ENCODE measurements around the gene BACH2. TPM values are rescaled to one million over a fixed set of nuclear protein-coding genes. Genes with fewer than 3 reads are reported as not detected.
"Not testable (repeated sequence)": the region's sequence is repeated elsewhere in the genome, so short reads cannot be mapped to it uniquely, and the experiment has no call there.

BACH2 gene
- total RNA-seq, 2 experiments from 2014 or later: 75.1 to 77.9 TPM

- no peaks in the 10 kb centered on the region for H3K27me3 Mint-ChIP-seq (ENCODE audit: low read depth)
- H3K9me3 Mint-ChIP-seq: peaks cover 2% of the 10 kb centered on the region
- H3K4me3 Mint-ChIP-seq: peak overlapping the region; percentile 62
- peaks cover 79% of the 10 kb centered on the region for H3K4me1 Mint-ChIP-seq (ENCODE audit: low read depth)
- CTCF ChIA-PET: interaction anchor here (0.6 to 2.0 kb wide), 13 partner anchors 9 to 354 kb away, joined by 3 to 8 read pairs (median 3); no protein-coding TSS in a partner anchor
- DNase-seq: peak; percentile 88
- H3K36me3 Mint-ChIP-seq (ENCODE audit: low read depth): peaks cover 17% of the 10 kb centered on the region
- H3K27ac Mint-ChIP-seq: peak overlapping the region; percentile 95
- intact Hi-C loops (cut with micrococcal nuclease): loop anchor here (1.0 to 10.0 kb wide), 6 partner anchors 8 to 821 kb away; partner anchors contain the start of genes CASP8AP2 and UBE2J1
These were observed 120.8 kb downstream of the BACH2 start for GRCh38 chr6:90175627-90176538.

- Mint-ChIP-seq H3K27ac (peak overlapping the region; percentile 80), H3K4me1 (ENCODE audit: low read depth) (peaks cover 87% of the 10 kb centered on the region), H3K36me3 (ENCODE audit: low read depth) (peaks cover 23% of the 10 kb centered on the region), H3K27me3 (ENCODE audit: low read depth) (no peaks in the 10 kb centered on the region), H3K4me3 (no peak overlapping the region), H3K9me3 (no peaks in the 10 kb centered on the region)
- intact Hi-C loops (cut with micrococcal nuclease): loop anchor here (1.0 to 10.0 kb wide), 3 partner anchors 16 to 819 kb away; partner anchors contain the start of gene UBE2J1
- no peak for DNase-seq
- CTCF ChIA-PET: interaction anchor here (0.9 to 1.3 kb wide), 3 partner anchors 42 to 234 kb away, joined by 3 to 5 read pairs (median 4); no protein-coding TSS in a partner anchor
These were observed 123.2 kb downstream of the BACH2 start for GRCh38 chr6:90173262-90173925.

GRCh38 chr6:90170601-90171000 lies 126.0 kb downstream of the BACH2 start:
- DNase-seq: no peak
- Mint-ChIP-seq H3K27ac (peak overlapping the region; percentile 63), H3K36me3 (ENCODE audit: low read depth) (peaks cover 39% of the 10 kb centered on the region), H3K4me1 (ENCODE audit: low read depth) (peaks cover 72% of the 10 kb centered on the region), H3K4me3 (no peak overlapping the region), H3K9me3 (no peaks in the 10 kb centered on the region), H3K27me3 (ENCODE audit: low read depth) (no peaks in the 10 kb centered on the region)
- intact Hi-C loops (cut with micrococcal nuclease): loop anchor here (10.0 kb wide), 1 partner anchor 816 kb away; the partner anchor contains the start of gene UBE2J1
- CTCF ChIA-PET: no interaction called here

GRCh38 chr6:90169374-90169773 lies 127.3 kb downstream of the BACH2 start:
- H3K36me3 Mint-ChIP-seq (ENCODE audit: low read depth): peaks cover 42% of the 10 kb centered on the region
- intact Hi-C loops (cut with micrococcal nuclease): no loop called here
- no peaks in the 10 kb centered on the region for H3K27me3 Mint-ChIP-seq (ENCODE audit: low read depth)
- peak overlapping the region; percentile 50 for H3K27ac Mint-ChIP-seq
- peaks cover 73% of the 10 kb centered on the region for H3K4me1 Mint-ChIP-seq (ENCODE audit: low read depth)
- CTCF ChIA-PET: interaction anchor here (0.5 to 1.8 kb wide), 2 partner anchors 13 to 14 kb away, joined by 3 to 4 read pairs; no protein-coding TSS in a partner anchor
- H3K9me3 Mint-ChIP-seq: peaks cover 1% of the 10 kb centered on the region
- H3K4me3 Mint-ChIP-seq: no peak overlapping the region
- no peak for DNase-seq

GRCh38 chr6:90168693-90169131 lies 127.9 kb downstream of the BACH2 start:
- peaks cover 77% of the 10 kb centered on the region for H3K4me1 Mint-ChIP-seq (ENCODE audit: low read depth)
- CTCF ChIA-PET: interaction anchor here (0.5 to 1.8 kb wide), 5 partner anchors 9 to 308 kb away, joined by 3 to 4 read pairs (median 3); no protein-coding TSS in a partner anchor
- peaks cover 1% of the 10 kb centered on the region for H3K9me3 Mint-ChIP-seq
- intact Hi-C loops (cut with micrococcal nuclease): no loop called here
- no peak for DNase-seq
- peaks cover 41% of the 10 kb centered on the region for H3K36me3 Mint-ChIP-seq (ENCODE audit: low read depth)
- H3K4me3 Mint-ChIP-seq: no peak overlapping the region
- H3K27ac Mint-ChIP-seq: peak overlapping the region; percentile 50
- H3K27me3 Mint-ChIP-seq (ENCODE audit: low read depth): no peaks in the 10 kb centered on the region

- H3K9me3 Mint-ChIP-seq: peaks cover 1% of the 10 kb centered on the region
- H3K4me3 Mint-ChIP-seq: no peak overlapping the region
- H3K27ac Mint-ChIP-seq: peak overlapping the region; percentile 30
- intact Hi-C loops (cut with micrococcal nuclease): no loop called here
- no peak for DNase-seq
- peaks cover 39% of the 10 kb centered on the region for H3K36me3 Mint-ChIP-seq (ENCODE audit: low read depth)
- H3K27me3 Mint-ChIP-seq (ENCODE audit: low read depth): no peaks in the 10 kb centered on the region
- CTCF ChIA-PET: interaction anchor here (0.9 to 1.8 kb wide), 3 partner anchors 8 to 12 kb away, joined by 3 to 4 read pairs (median 3); no protein-coding TSS in a partner anchor
- peaks cover 74% of the 10 kb centered on the region for H3K4me1 Mint-ChIP-seq (ENCODE audit: low read depth)
These were observed 128.9 kb downstream of the BACH2 start for GRCh38 chr6:90167514-90168379.

- H3K27me3 Mint-ChIP-seq (ENCODE audit: low read depth); DNase-seq; CTCF ChIA-PET; H3K27ac Mint-ChIP-seq; intact Hi-C loops (cut with micrococcal nuclease); H3K9me3 Mint-ChIP-seq; H3K4me3 Mint-ChIP-seq: not testable (repeated sequence)
- Mint-ChIP-seq H3K36me3 (ENCODE audit: low read depth) (peaks cover 38% of the 10 kb centered on the region), H3K4me1 (ENCODE audit: low read depth) (peaks cover 72% of the 10 kb centered on the region)
These were observed 130.3 kb downstream of the BACH2 start for GRCh38 chr6:90166155-90166924.

- Mint-ChIP-seq H3K36me3 (ENCODE audit: low read depth) (peaks cover 23% of the 10 kb centered on the region), H3K9me3 (peaks cover 1% of the 10 kb centered on the region), H3K4me3 (no peak overlapping the region), H3K27me3 (ENCODE audit: low read depth) (no peaks in the 10 kb centered on the region), H3K4me1 (ENCODE audit: low read depth) (peaks cover 69% of the 10 kb centered on the region), H3K27ac (peak overlapping the region; percentile 74)
- no peak for DNase-seq
- CTCF ChIA-PET: interaction anchor here (0.8 to 3.0 kb wide), 5 partner anchors 17 to 233 kb away, joined by 3 to 7 read pairs (median 3); no protein-coding TSS in a partner anchor
- intact Hi-C loops (cut with micrococcal nuclease): no loop called here
These were observed 133.8 kb downstream of the BACH2 start for GRCh38 chr6:90162648-90163387.

GRCh38 chr6:90160013-90160412 lies 136.6 kb downstream of the BACH2 start:
- CTCF ChIA-PET: interaction anchor here (0.5 to 1.4 kb wide), 4 partner anchors 8 to 188 kb away, joined by 3 read pairs; no protein-coding TSS in a partner anchor
- Mint-ChIP-seq H3K9me3 (no peaks in the 10 kb centered on the region), H3K4me3 (no peak overlapping the region), H3K4me1 (ENCODE audit: low read depth) (peaks cover 87% of the 10 kb centered on the region), H3K36me3 (ENCODE audit: low read depth) (peaks cover 5% of the 10 kb centered on the region), H3K27ac (peak overlapping the region; percentile 70), H3K27me3 (ENCODE audit: low read depth) (no peaks in the 10 kb centered on the region)
- intact Hi-C loops (cut with micrococcal nuclease): no loop called here
- DNase-seq: no peak

- no peaks in the 10 kb centered on the region for H3K27me3 Mint-ChIP-seq (ENCODE audit: low read depth)
- H3K4me1 Mint-ChIP-seq (ENCODE audit: low read depth): peaks cover 87% of the 10 kb centered on the region
- CTCF ChIA-PET: interaction anchor here (0.9 to 1.4 kb wide), 3 partner anchors 9 to 36 kb away, joined by 3 read pairs; no protein-coding TSS in a partner anchor
- no peak for DNase-seq
- H3K36me3 Mint-ChIP-seq (ENCODE audit: low read depth): peaks cover 5% of the 10 kb centered on the region
- H3K27ac Mint-ChIP-seq: peak overlapping the region; percentile 70
- intact Hi-C loops (cut with micrococcal nuclease): no loop called here
- H3K4me3 Mint-ChIP-seq: no peak overlapping the region
- H3K9me3 Mint-ChIP-seq: no peaks in the 10 kb centered on the region
These were observed 137.2 kb downstream of the BACH2 start for GRCh38 chr6:90159452-90159851.

All from activated naive CD4-positive, alpha-beta T cell treated with anti-CD3 and anti-CD28 coated beads for 36 hours (primary cell).